ENCODE measurements around the gene ACIN1.
"Not testable (repeated sequence)": the region's sequence is repeated elsewhere in the genome, so short reads cannot be mapped to it uniquely, and the experiment has no call there.

The ACIN1 gene

GRCh38 chr14:23040100-23040499, 54.8 kb downstream of the ACIN1 start:
- no peak for DNase-seq

GRCh38 chr14:23035303-23036144, 59.4 kb downstream of the ACIN1 start:
- DNase-seq: no peak

- DNase-seq: peak; percentile 88
Measured at GRCh38 chr14:23034498-23035302, 60.2 kb downstream of the ACIN1 start, which contains the start of gene PSMB5. TSS of gene PSMB5 (minus strand) at chr14:23034900. CDS start at chr14:23034881, 19 bp downstream.

GRCh38 chr14:23033801-23034497, 61.0 kb downstream of the ACIN1 start:
- DNase-seq: no peak

GRCh38 chr14:23033251-23033727, 61.6 kb downstream of the ACIN1 start:
- DNase-seq: no peak

- no peak for DNase-seq
Measured at GRCh38 chr14:23030936-23031335, 64.0 kb downstream of the ACIN1 start.

GRCh38 chr14:23028799-23029198, 66.1 kb downstream of the ACIN1 start:
- DNase-seq: no peak

- DNase-seq: no peak
Measured at GRCh38 chr14:23025151-23025814, 69.7 kb downstream of the ACIN1 start.

GRCh38 chr14:23024612-23025075, 70.3 kb downstream of the ACIN1 start:
- DNase-seq: no peak

- no peak for DNase-seq
Measured at GRCh38 chr14:23023795-23024152, 71.2 kb downstream of the ACIN1 start.

- no peak for DNase-seq
Measured at GRCh38 chr14:23023022-23023794, 71.7 kb downstream of the ACIN1 start.

- no peak for DNase-seq
Measured at GRCh38 chr14:23021889-23022442, 73.0 kb downstream of the ACIN1 start.

GRCh38 chr14:23021434-23021833, 73.5 kb downstream of the ACIN1 start:
- no peak for DNase-seq

- DNase-seq: no peak
Measured at GRCh38 chr14:23020143-23021128, 74.5 kb downstream of the ACIN1 start.

GRCh38 chr14:23018107-23018506, 76.8 kb downstream of the ACIN1 start:
- no peak for DNase-seq

- no peak for DNase-seq
Measured at GRCh38 chr14:23017091-23017490, 77.8 kb downstream of the ACIN1 start.

GRCh38 chr14:23015618-23016017, 79.3 kb downstream of the ACIN1 start:
- no peak for DNase-seq

- not testable (repeated sequence) for DNase-seq
Measured at GRCh38 chr14:23013749-23014054, 81.2 kb downstream of the ACIN1 start.

- DNase-seq: no peak
Measured at GRCh38 chr14:23013054-23013748, 81.7 kb downstream of the ACIN1 start.
